Epithelial cell of esophagus (primary cell): Measurements from ENCODE around the gene CORO1A.

Experiments used
- DNase-seq: peaks from one replicate; pipeline ENCODE4 v3.0.0; 2010; ENCODE audit warnings: low read depth
- H3K4me3 ChIP-seq: 2 replicates; pipeline ENCODE4 v1.5.1; 2011; ENCODE audit warnings: mild to moderate bottlenecking, low read length, control low read depth
- TF ChIP-seq, protein P1 (sequence below): IDR thresholded peaks from 2 replicates; pipeline ENCODE4 v1.5.1; 2011; ENCODE audit warnings: low read depth, mild to moderate bottlenecking, low read length, control low read depth, inconsistent platforms; ENCODE audit not compliant: insufficient read depth; ENCODE audit errors: missing control alignments

Gene CORO1A

DNA sequence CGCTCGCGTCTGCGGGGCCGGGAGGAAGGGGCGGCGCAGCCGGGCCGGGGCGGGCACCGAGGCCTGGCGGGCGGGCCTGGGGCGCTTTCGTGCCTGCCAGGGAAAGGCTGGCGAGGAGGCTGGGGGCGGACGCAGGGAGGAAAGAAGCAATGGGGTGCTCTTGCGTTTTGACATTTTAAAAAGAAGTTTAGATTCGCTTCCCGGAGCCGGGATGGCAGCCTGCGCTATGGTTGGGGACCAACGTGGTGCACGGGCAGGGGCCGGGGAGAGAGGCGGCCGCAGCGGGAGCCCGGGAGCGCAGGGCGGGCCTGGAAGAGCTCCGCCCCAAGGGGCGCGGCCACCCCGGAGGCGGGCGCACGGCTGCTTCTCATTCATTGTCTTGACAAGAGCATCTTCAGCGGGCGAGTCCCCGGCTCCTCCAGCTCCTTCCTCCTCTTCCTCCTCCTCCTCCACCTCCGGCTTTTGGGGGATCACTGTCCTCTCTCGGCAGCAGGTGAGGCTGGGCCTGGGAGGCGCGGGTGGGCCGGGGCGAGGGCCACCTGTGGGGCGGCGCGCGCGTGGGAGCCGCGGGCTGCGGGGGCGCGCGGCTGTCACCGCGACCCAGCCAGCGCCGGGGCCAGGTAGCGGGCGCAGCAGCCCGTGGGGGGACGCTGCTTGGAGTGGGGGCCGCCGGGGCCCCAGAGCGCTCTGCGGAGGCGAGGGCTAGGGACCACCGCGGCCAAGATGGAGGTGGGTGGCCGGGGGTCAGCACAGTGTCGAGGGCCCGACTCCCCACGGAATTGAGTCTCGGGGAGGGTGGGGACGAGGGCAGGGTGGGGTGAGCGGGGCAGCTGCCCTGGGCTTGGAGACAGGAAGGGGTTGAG is at the start of gene CORO1A:
Gene CORO1A (plus strand): TSS at position 370 of the 863 bp plus-strand sequence. CDS start 1,608 bp downstream, outside the sequence.
- H3K4me3 ChIP-seq, result peak within 1 kb of the TSS; percentile 53
- peak; percentile 85 for DNase-seq
- TF ChIP-seq, protein P1, sequence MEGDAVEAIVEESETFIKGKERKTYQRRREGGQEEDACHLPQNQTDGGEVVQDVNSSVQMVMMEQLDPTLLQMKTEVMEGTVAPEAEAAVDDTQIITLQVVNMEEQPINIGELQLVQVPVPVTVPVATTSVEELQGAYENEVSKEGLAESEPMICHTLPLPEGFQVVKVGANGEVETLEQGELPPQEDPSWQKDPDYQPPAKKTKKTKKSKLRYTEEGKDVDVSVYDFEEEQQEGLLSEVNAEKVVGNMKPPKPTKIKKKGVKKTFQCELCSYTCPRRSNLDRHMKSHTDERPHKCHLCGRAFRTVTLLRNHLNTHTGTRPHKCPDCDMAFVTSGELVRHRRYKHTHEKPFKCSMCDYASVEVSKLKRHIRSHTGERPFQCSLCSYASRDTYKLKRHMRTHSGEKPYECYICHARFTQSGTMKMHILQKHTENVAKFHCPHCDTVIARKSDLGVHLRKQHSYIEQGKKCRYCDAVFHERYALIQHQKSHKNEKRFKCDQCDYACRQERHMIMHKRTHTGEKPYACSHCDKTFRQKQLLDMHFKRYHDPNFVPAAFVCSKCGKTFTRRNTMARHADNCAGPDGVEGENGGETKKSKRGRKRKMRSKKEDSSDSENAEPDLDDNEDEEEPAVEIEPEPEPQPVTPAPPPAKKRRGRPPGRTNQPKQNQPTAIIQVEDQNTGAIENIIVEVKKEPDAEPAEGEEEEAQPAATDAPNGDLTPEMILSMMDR, result no peak

DNA sequence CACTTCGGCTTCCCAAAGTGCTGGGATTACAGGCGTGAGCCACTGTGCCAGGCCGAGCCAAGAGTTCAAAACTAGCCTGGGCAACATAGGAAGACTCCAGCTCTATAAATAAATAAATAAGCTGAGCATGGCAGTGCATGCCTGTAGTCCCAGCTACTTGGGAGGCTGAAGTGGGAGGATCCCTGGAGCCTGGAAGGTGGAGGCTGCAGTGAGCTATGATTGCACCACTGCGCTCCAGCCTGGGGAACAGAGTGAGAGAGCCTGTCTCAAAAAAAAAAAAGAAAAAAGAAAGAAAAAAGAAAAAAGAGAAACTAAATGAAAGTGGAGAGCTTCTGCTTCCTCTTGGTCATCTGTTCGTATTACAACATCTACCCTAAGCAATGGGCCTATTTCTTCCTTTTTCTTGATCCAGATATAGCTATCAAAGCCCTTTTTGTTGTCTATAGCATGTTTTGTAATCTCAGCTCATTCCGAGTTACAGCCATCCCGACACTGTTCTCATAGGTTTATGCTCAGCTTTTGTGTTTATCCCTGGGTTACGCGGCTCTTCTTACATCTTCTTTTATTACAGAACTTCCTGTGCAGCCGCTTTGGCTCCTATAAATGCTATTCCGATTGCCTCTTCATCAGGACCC is 46.3 kb upstream of the CORO1A start:
- H3K4me3 ChIP-seq, result no peak overlapping the region
- no peak for DNase-seq
- TF ChIP-seq, protein P1, result no peak

DNA sequence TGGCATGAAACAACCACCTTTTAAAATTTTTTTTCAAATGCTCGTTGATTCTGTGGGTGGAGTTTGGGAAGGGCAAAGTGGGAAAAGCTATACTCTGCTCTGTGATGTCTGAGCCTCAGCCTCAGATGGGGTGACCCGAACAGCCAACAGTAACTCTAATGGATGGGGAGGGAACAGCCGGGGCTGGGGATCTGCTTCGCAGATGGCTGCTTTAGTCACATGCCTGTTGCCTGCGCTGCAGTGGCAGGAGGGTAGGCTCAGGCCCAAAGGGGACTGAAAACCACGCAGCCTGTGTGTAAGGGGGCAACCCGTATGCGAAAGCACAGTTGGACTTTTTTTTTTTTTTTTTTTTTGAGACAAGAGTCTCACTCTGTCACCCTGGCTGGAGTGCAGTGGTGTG is 45.5 kb upstream of the CORO1A start:
- no peak for DNase-seq
- H3K4me3 ChIP-seq, result no peak overlapping the region
- TF ChIP-seq, protein P1, result no peak

DNA sequence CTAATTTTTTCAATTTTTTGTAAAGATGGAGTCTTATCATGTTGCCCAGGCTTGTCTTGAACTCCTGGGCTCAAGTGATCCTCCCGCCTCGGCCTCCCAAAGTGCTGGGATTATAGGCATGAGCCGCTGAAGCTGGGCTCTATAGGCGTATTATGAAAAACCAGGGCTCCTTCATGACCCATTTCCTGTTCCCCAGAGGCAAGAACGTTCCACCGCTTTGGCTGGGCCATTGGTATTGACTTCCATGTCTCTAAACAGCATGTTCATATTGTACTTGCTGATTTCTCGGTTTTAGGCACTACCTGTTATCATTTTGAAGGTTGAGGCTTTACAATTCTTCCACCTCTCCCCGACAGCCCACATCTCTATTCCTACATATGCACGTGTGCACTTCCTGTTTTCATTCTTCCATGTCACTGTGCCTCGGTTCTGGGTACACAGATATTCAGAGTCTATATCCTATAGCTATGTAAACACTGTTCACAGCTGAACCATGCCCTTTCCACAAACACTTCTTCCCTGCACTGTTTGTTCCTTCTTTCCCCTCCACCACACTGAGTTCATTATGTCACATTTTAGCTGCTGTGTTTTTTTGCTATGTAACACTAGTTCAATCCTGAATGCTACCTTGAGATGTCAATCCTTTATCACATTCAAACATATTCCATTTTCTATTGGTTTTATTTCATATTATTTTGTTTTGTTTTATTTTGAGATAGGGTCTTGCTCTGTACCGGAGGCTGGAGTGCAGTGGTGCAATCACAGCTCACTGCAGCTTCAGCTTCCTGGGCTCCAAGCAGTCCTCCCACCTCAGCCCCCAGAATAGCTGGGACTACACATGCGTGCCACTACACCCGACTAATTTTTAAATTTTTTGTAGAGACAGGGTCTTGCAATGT is 43.6 kb upstream of the CORO1A start:
- TF ChIP-seq, protein P1, result no peak
- H3K4me3 ChIP-seq, result no peak overlapping the region

DNA sequence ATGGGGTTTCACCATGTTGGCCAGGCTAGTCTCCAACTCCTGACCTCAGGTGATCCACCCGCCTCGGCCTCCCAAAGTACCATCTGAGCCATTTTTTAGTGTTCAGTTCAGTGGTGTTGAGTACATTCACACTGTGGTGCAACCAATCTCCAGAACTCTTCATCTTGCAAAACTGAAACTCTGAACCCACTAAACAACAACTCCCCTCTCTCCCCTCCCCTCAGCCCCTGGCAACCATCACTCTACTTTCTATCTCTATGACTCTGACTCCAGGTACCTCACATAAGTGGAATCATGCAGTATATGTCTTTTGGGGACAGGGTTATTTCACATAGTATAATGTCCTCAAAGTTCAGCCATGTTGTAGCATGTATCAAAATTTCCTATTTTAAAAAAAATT is 41.7 kb upstream of the CORO1A start:
- H3K4me3 ChIP-seq, result no peak overlapping the region
- TF ChIP-seq, protein P1, result no peak
- DNase-seq, result no peak

More for the DNA sequence above, 43.6 kb upstream of the CORO1A start:
- DNase-seq, result no peak

DNA sequence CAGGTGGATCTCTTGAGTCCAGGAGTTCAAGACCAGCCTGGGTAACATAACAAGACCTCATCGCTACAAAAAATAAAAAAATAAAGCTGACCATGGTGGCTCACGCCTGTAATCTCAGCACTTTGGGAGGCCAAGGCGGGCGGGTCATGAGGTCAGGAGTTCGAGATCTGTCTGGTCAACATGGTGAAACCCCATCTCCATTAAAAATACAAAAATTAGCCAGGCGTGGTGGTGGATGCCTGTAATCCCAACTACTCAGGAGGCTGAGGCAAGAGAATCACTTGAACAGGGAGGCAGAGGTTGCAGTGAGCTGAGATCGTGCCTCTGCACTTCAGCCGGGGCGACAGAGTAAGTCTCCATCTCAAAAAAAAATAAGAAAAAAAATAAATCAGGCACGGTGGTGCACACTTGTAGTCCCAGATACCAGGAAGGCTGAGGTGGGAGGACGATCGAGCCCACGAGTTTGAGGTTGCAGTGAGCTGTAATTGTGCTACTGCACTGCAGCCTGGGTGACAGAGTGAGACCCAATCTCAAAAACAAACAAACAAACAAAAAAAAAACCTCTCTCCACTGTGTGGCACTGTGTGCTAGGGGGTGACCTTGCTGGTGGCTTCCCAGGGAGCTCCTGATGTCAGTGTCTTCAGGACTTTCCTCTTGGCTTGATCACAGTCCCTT is 40.6 kb upstream of the CORO1A start:
- TF ChIP-seq, protein P1, result peak; percentile 21
- H3K4me3 ChIP-seq, result no peak overlapping the region
- no peak for DNase-seq
